Right atrium auricular region (tissue), 2 donors: ENCODE measurements around the gene CNTNAP2. TPM values are rescaled to one million over a fixed set of nuclear protein-coding genes. Genes with fewer than 3 reads are reported as not detected.

Experiments used
- DNase-seq: peaks from one replicate; pipeline ENCODE4 v3.0.0-alpha.2; 2019; ENCODE audit warnings: low spot score
- H3K27ac ChIP-seq, 2 donors: fragments of 200-600 bp; sonication (generic); 1 replicate in 1 of 2; 2 replicates in 1 of 2; pipeline ENCODE4 v1.5.1; 2016 to 2019
- H3K27me3 ChIP-seq, 2 donors: fragments of 200-600 bp; sonication (generic); one replicate each; pipeline versions ENCODE4 v1.5.1 to v1.6.0; 2017 to 2019
- H3K36me3 ChIP-seq: fragments of 200-600 bp; sonication (generic); one replicate; pipeline ENCODE4 v1.5.1; 2016
- H3K4me1 ChIP-seq, 2 donors: fragments of 200-600 bp; sonication (generic); one replicate each; pipeline versions ENCODE4 v1.5.1 to v1.6.0; 2017 to 2019
- H3K4me3 ChIP-seq, 2 donors: fragments of 200-600 bp; sonication (generic); 1 replicate in 1 of 2; 2 replicates in 1 of 2; pipeline ENCODE4 v1.5.1; 2017 to 2019; ENCODE audit warnings: mild to moderate bottlenecking in 1 of 2, moderate library complexity in 1 of 2
- H3K9me3 ChIP-seq, 2 donors: fragments of 200-600 bp; sonication (generic); one replicate each; pipeline ENCODE4 v1.5.1; 2019
- total RNA-seq, 2 donors: library from RNA; depleted of rRNA; stranded (reverse); fragments of >200 nt; gene quantifications; one replicate each; pipeline ENCODE4 v1.1.0, GENCODE V29; 2016
- TF ChIP-seq, protein P1 (sequence below), 2 donors: fragments of 200-600 bp; sonication (generic); IDR thresholded peaks; one replicate each; pipeline ENCODE4 v1.5.1; 2019; ENCODE audit warnings: antibody characterized with exemption in 2 of 2

The CNTNAP2 gene
- total RNA-seq, 2 donors from 2014 or later, result 1.1 to 1.7 TPM

DNA sequence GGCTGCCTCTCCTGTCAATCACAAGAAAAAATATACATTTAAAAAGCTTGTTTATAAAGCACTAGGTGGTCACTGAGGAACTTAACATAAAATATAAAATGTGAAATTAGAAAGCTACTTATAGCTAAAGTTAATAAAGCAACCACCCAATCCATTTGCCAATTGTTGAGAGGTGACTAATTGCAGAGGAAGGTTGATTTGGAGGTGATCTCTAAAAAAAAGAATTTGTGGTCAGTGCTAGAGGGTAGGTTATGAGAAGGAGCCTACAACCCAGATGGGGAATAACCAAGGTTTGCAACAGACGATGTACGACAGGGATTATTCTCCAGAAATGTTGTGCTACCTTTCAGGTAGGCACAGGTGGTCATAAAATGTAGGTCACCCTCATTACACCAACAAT, 2029.7 kb downstream of the CNTNAP2 start:
- Histone ChIP-seq H3K36me3 (no peaks in the 10 kb centered on the region), H3K4me3 (no peak overlapping the region), H3K27ac (no peak overlapping the region)

DNA sequence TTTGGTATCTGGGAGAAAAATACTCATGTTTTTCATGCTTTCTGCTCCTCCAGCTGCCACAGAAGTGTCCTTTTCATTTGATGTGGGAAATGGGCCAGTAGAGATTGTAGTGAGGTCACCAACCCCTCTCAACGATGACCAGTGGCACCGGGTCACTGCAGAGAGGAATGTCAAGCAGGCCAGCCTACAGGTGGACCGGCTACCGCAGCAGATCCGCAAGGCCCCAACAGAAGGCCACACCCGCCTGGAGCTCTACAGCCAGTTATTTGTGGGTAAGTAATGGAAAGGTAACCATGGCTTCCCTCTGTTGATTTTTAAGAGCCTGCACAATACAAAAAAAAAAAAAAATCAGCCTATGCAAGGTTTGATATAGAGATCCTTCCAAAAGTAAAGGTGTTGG, 2030.8 kb downstream of the CNTNAP2 start:
- no peak overlapping the region for H3K27ac ChIP-seq
- peaks cover 0 to 8% of the 10 kb centered on the region in 2 donors for H3K9me3 ChIP-seq
- H3K4me3 ChIP-seq, result no peak overlapping the region
- H3K4me1 ChIP-seq, result no peaks in the 10 kb centered on the region
- TF ChIP-seq, protein P1, sequence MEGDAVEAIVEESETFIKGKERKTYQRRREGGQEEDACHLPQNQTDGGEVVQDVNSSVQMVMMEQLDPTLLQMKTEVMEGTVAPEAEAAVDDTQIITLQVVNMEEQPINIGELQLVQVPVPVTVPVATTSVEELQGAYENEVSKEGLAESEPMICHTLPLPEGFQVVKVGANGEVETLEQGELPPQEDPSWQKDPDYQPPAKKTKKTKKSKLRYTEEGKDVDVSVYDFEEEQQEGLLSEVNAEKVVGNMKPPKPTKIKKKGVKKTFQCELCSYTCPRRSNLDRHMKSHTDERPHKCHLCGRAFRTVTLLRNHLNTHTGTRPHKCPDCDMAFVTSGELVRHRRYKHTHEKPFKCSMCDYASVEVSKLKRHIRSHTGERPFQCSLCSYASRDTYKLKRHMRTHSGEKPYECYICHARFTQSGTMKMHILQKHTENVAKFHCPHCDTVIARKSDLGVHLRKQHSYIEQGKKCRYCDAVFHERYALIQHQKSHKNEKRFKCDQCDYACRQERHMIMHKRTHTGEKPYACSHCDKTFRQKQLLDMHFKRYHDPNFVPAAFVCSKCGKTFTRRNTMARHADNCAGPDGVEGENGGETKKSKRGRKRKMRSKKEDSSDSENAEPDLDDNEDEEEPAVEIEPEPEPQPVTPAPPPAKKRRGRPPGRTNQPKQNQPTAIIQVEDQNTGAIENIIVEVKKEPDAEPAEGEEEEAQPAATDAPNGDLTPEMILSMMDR (IDR thresholded peaks at IDR 0.05), result no peak
- H3K27me3 ChIP-seq, result no peaks in the 10 kb centered on the region
- DNase-seq, result no peak
- no peaks in the 10 kb centered on the region for H3K36me3 ChIP-seq

More for the DNA sequence above, 2029.7 kb downstream of the CNTNAP2 start:
- H3K4me1 ChIP-seq, result no peaks in the 10 kb centered on the region
- no peaks in the 10 kb centered on the region for H3K9me3 ChIP-seq
- TF ChIP-seq, protein P1 (IDR thresholded peaks at IDR 0.05), result no peak
- H3K27me3 ChIP-seq, result no peaks in the 10 kb centered on the region
- DNase-seq, result no peak

DNA sequence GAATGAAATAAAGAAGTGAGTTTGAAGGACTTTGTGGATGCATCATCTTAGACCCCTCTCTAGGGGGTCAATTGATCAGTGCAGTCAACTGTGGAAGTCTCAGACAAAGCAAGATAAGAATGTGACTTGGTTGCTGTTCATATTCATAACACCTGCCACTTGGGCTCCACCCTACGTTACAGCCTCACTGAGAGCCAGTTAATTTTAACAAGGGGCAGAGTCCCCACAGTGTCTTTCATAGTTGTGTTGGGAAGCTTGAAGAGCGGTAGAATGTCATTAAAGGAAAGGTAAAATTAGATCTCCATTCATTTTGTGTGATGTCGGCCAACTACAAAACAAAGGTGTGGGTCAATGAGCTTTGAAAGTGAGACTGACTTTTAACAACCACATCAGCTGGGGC, 2031.9 kb downstream of the CNTNAP2 start:
- no peaks in the 10 kb centered on the region for H3K27me3 ChIP-seq
- no peak overlapping the region for H3K27ac ChIP-seq
- no peaks in the 10 kb centered on the region for H3K36me3 ChIP-seq
- H3K4me3 ChIP-seq, result no peak overlapping the region
- peaks cover 0 to 9% of the 10 kb centered on the region in 2 donors for H3K9me3 ChIP-seq
- TF ChIP-seq, protein P1 (IDR thresholded peaks at IDR 0.05), result no peak
- H3K4me1 ChIP-seq, result peaks cover 0 to 4% of the 10 kb centered on the region in 2 donors
- no peak for DNase-seq

DNA sequence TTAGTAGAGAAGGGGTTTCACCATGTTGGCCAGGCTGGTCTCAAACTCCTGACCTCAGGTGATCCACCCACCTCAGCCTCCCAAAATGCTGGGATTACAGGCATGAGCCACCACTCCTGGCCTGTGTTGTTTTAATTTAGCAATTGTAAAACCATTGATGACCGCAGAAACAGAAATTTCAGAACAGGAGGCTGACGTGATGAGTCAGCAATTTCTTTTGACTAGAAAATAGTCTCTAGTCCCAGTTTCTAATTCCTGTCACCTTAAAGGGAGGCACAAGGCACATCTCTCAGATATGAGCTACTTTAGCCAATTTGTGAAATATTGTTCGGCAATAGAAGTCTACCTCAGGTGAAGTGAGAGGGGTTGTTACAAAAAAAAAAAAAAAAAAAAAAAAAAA, 2033.1 kb downstream of the CNTNAP2 start:
- peaks cover 0 to 16% of the 10 kb centered on the region in 2 donors for H3K4me1 ChIP-seq

DNA sequence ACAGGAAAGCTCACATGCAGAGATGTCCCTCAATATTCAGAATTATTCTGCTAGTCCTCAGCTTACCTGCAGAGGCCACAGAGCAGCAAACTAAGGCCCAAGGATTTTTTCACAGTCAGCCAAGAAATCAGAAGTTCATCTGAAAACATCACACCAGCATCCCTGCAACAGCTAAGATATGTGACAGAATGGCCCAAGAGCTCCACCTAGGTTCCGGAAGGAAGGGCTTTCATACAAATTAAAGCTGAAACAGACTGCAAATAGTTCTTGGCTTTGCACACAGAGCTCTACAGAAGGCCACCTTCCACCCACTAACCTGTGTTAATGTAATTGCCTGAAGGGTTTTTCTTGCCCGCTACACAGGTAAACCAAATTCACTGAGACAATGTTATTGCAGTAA, 2035.2 kb downstream of the CNTNAP2 start:
- no peak overlapping the region for H3K4me3 ChIP-seq
- no peaks in the 10 kb centered on the region for H3K36me3 ChIP-seq
- H3K9me3 ChIP-seq, result peaks cover 0 to 9% of the 10 kb centered on the region in 2 donors
- no peaks in the 10 kb centered on the region for H3K27me3 ChIP-seq
- no peak for DNase-seq
- peaks cover 0 to 16% of the 10 kb centered on the region in 2 donors for H3K4me1 ChIP-seq
- no peak overlapping the region for H3K27ac ChIP-seq
- TF ChIP-seq, protein P1 (IDR thresholded peaks at IDR 0.05), result no peak

More for the DNA sequence above, 2033.1 kb downstream of the CNTNAP2 start:
- Histone ChIP-seq H3K27me3 (no peaks in the 10 kb centered on the region), H3K27ac (no peak overlapping the region), H3K4me3 (no peak overlapping the region), H3K36me3 (no peaks in the 10 kb centered on the region), H3K9me3 (peaks cover 0 to 9% of the 10 kb centered on the region in 2 donors)
- DNase-seq, result no peak
- TF ChIP-seq, protein P1 (IDR thresholded peaks at IDR 0.05), result no peak

GRCh38 chr7:148153616-148154284, 2037.1 kb downstream of the CNTNAP2 start:
- DNase-seq, result no peak
- Histone ChIP-seq H3K4me3 (no peak overlapping the region), H3K27me3 (no peaks in the 10 kb centered on the region), H3K27ac (peak overlapping the region in 1 of 2 donors; percentile 64), H3K9me3 (peaks cover 0 to 9% of the 10 kb centered on the region in 2 donors), H3K4me1 (peaks cover 0 to 16% of the 10 kb centered on the region in 2 donors), H3K36me3 (no peaks in the 10 kb centered on the region)
- TF ChIP-seq, protein P1 (IDR thresholded peaks at IDR 0.05), result no peak
